Large intestine (tissue), 3 donors: ENCODE data around the gene ZER1. TPM values are rescaled to one million over a fixed set of nuclear protein-coding genes. Genes with fewer than 3 reads are reported as not detected.

ENCODE experiments used
- DNase-seq, 2 donors: peaks; one replicate each; pipeline versions ENCODE4 v3.0.0 to v3.0.0-alpha.2; 2013
- H3K27ac ChIP-seq: one replicate; pipeline ENCODE4 v1.5.1; 2013; ENCODE audit warnings: low read length
- H3K27me3 ChIP-seq: 2 replicates; pipeline ENCODE4 v1.6.1; 2013; ENCODE audit warnings: low read length; ENCODE audit not compliant: control insufficient read depth, insufficient read depth
- H3K36me3 ChIP-seq: 2 replicates; pipeline ENCODE4 v1.6.1; 2013; ENCODE audit warnings: low read length; ENCODE audit not compliant: control insufficient read depth, insufficient read depth
- H3K4me1 ChIP-seq: one replicate; pipeline ENCODE4 v1.6.1; 2013; ENCODE audit warnings: low read length; ENCODE audit not compliant: control insufficient read depth, insufficient read depth
- H3K4me3 ChIP-seq: one replicate; pipeline ENCODE4 v1.5.1; 2013; ENCODE audit warnings: low read length
- H3K9me3 ChIP-seq: one replicate; pipeline ENCODE4 v1.6.1; 2013; ENCODE audit warnings: mild to moderate bottlenecking, low read depth, low read length, moderate library complexity; ENCODE audit not compliant: control insufficient read depth
- WGBS: methylation state at CpG from one replicate; pipeline ENCODE4 v1.1.5; 2013; ENCODE audit warnings: low lambda C conversion rate; ENCODE audit not compliant: insufficient coverage; 5-methylcytosine and 5-hydroxymethylcytosine counted together
- polyA plus RNA-seq: library from polyadenylated mRNA; unstranded; fragments of 120-200 nt; gene quantifications from one replicate; pipeline ENCODE4 v1.2.1, GENCODE V29; 2013

Gene ZER1
- polyA plus RNA-seq, 1 donor: 36.7 TPM

DNA sequence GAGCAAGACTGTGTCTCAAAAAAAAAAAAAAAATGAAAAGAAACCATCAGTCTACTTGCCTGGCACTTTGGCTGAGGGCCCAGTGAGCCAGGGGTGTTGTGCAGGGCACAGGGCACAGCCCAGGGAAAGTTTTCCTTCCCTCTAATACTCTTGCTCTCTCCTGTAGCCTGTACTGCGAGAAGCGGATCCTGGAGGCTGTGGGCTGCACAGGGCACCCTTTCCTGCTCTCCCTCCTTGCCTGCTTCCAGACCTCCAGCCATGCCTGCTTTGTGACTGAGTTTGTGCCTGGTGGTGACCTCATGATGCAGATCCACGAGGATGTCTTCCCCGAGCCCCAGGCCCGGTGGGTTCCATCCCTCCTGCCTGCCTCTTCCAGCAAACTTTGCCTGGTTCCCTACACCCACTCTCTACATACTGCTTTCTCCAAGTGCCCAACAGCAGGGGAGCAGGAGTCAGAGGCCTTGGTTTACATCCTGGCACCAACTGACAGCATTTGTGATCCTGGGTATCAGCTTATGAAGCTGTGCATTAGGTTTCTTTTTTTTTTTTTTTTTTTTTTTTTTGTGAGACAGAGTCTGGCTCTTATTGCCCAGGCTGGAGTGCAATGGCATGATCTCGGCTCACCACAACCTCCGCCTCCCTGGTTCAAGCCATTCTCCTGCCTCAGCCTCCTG, 55.0 kb downstream of the ZER1 start:
- no peak overlapping the region for H3K4me3 ChIP-seq
- H3K9me3 ChIP-seq: no peaks in the 10 kb centered on the region

DNA sequence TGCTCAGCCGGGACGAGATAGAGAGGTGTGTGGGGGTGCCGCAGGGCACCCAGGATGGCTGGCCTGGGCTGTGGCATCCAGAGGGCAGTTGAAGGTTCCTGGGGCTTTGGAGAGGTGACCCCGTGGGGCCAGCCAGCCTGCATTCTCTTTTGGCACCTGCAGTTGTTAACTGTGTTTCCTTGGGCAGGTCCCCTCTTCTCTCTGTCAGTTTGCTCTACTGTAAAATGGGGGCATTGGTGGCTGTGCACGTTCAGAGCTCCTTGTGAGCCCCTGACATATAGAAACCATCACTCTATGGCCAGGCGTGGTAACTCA, 56.3 kb downstream of the ZER1 start:
- no peak for DNase-seq
- Histone ChIP-seq H3K9me3 (no peaks in the 10 kb centered on the region), H3K36me3 (peaks cover 9% of the 10 kb centered on the region), H3K27ac (no peak overlapping the region), H3K27me3 (no peaks in the 10 kb centered on the region), H3K4me1 (peaks cover 4% of the 10 kb centered on the region), H3K4me3 (no peak overlapping the region)
- no CpG with 5 or more reads among the region's 6 CpGs for WGBS

More for the DNA sequence above, 55.0 kb downstream of the ZER1 start:
- H3K27ac ChIP-seq: no peak overlapping the region
- DNase-seq: no peak
- H3K36me3 ChIP-seq: peaks cover 19% of the 10 kb centered on the region
- WGBS: no CpG with 5 or more reads among the region's 7 CpGs
- peaks cover 4% of the 10 kb centered on the region for H3K4me1 ChIP-seq
- no peaks in the 10 kb centered on the region for H3K27me3 ChIP-seq

DNA sequence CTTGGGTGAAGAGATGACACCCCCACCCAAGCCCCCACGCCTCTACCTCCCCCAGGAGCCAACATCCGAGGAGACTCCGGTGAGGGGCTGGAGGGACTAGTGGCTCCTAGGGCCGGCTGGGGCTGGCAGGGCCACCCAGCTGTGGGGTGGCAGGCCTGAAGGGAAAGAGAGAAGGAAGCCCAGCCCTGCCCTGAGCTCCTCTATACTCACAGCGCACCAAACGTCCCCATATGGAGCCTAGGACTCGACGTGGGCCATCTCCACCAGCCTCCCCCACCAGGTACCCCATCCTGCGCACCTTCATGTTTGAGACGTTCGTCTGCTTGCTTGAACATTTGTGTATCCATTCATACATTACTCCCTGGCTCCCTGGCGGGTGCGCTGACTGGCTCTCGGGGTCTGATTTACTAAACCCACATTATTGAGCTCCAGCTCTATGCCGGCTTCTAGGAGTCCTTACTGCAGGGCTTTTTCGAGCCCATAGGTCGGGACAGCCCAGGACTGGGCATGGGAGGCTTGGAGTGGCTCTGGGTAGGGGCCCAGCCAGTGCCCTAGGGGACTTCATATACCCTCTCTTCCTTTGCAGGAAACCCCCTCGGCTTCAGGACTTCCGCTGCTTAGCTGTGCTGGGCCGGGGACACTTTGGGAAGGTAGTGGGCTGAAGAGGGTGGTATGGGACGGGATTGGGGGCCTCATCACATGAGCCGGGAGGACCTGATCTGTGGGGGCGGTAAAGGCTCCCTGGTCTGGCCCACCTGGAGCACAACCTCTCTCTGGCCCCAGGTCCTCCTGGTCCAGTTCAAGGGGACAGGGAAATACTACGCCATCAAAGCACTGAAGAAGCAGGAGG, 56.9 kb downstream of the ZER1 start:
- no peak for DNase-seq
- H3K4me1 ChIP-seq: peaks cover 4% of the 10 kb centered on the region
- WGBS: no CpG with 5 or more reads among the region's 24 CpGs
- no peak overlapping the region for H3K4me3 ChIP-seq
- no peaks in the 10 kb centered on the region for H3K9me3 ChIP-seq
- H3K27me3 ChIP-seq: no peaks in the 10 kb centered on the region
- H3K27ac ChIP-seq: no peak overlapping the region
- H3K36me3 ChIP-seq: peaks cover 7% of the 10 kb centered on the region

DNA sequence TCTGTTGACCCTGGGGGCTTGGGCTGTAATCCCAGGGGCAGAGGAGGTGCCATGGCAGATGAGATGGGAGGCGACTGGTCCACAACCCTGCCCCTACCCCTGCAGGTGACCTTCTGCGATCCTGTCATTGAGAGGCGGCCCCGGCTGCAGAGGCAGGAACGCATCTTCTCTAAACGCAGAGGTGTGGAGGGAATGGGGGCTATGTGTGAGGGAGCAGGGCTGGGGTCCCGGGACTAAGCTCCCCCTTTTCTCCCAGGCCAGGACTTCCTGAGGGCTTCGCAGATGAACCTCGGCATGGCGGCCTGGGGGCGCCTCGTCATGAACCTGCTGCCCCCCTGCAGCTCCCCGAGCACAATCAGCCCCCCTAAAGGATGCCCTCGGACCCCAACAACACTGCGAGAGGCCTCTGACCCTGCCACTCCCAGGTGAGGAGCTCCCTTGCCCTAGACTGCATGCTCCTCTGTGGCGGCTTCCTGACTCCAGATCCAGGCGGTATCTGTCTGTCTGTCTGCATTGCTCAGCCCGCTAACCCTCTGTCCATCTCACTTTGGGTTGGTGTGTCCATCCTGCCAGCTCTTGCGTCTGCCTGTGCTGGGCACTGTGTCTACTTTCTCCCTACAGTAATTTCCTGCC, 57.7 kb downstream of the ZER1 start:
- WGBS: no CpG with 5 or more reads among the region's 19 CpGs
- peaks cover 4% of the 10 kb centered on the region for H3K36me3 ChIP-seq
- no peak overlapping the region for H3K27ac ChIP-seq
- no peak overlapping the region for H3K4me3 ChIP-seq
- no peak for DNase-seq
- H3K4me1 ChIP-seq: peaks cover 4% of the 10 kb centered on the region
- H3K27me3 ChIP-seq: no peaks in the 10 kb centered on the region
- H3K9me3 ChIP-seq: no peaks in the 10 kb centered on the region

DNA sequence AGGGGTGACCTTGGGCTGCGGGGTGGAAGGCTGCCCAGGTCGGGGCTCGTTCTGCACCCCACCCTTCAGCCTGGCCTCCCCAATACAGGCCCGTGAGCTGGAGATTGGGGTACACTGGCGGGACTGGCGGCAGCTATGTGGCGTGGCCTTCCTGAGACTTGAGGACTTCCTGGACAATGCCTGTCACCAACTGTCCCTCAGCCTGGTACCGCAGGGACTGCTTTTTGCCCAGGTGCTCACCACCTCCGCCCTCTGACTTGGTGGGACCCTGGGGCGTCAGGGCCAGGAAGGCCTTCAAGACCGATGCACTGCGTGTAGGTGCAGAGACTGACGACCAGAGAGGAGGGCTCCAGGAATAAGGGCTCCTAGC, 58.3 kb downstream of the ZER1 start:
- H3K27ac ChIP-seq: no peak overlapping the region
- H3K27me3 ChIP-seq: no peaks in the 10 kb centered on the region
- no CpG with 5 or more reads among the region's 13 CpGs for WGBS
- H3K9me3 ChIP-seq: no peaks in the 10 kb centered on the region
- no peak for DNase-seq
- peaks cover 4% of the 10 kb centered on the region for H3K4me1 ChIP-seq
- no peak overlapping the region for H3K4me3 ChIP-seq
- peaks cover 4% of the 10 kb centered on the region for H3K36me3 ChIP-seq

DNA sequence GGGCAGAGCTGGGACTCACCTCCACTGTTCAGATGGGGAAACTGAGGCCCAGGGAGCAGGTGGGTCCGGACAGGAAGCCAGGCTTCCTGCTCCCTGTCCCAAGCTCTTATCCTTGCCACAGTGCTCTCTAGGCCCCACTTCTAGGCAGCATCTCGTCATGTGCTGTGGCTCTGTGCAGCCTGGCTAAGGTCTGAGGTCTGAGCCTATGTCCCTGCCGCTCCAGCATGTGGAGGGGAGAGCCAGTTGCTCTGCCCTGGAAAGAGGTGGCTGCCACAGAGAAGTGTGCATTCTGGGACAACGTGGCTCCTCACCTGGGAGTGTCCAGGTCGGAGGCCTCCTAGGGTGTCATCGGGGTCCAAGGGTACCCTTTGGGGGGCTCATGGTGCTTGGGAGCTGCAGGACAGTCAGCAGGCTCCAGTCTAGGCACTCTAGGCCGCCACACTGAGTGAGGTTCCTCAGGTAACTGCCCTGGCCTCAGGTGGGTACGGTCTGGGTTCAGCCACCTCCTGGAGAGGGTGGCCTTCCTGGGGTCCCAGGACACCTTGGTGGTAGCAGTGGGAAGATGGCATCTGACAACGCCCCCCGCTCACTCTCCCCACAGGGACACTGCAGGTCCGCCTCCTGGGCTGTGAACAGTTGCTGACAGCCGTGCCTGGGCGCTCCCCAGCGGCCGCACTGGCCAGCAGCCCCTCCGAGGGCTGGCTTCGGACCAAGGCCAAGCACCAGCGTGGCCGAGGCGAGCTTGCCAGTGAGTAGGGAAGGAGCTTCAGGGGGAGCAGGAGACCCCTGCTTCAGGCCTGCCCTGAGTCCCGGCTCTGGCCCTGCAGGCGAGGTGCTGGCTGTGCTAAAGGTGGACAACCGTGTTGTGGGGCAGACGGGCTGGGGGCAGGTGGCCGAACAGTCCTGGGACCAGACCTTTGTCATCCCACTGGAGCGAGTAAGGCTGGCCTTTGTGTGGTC, 59.0 kb downstream of the ZER1 start:
- DNase-seq: no peak
- Histone ChIP-seq H3K27me3 (no peaks in the 10 kb centered on the region), H3K4me3 (no peak overlapping the region), H3K9me3 (no peaks in the 10 kb centered on the region), H3K4me1 (no peaks in the 10 kb centered on the region), H3K27ac (no peak overlapping the region), H3K36me3 (peaks cover 4% of the 10 kb centered on the region)
- WGBS: no CpG with 5 or more reads among the region's 26 CpGs

DNA sequence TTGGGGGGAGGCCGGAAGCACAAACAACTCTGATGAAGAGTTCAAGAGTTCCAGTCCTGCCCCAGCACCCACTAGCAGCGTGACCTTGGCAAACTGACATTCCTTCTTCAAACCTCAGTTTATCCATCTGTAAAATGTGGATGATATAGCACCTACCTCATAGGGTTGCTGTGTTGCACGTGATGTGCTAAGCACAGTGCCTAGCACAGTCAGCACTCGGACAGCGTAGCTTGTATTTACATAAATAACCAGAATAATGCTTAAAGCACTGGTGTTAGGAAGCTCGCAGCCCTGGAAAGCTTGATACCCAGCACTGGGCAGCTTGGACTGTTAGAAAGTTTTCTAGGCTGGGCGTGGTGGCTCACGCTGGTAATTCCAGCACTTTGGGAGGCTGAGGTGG, 64.3 kb downstream of the ZER1 start:
- Histone ChIP-seq H3K27ac (no peak overlapping the region), H3K4me1 (no peaks in the 10 kb centered on the region), H3K4me3 (no peak overlapping the region), H3K9me3 (no peaks in the 10 kb centered on the region), H3K36me3 (no peaks in the 10 kb centered on the region), H3K27me3 (no peaks in the 10 kb centered on the region)
- no CpG with 5 or more reads among the region's 8 CpGs for WGBS
- DNase-seq: no peak

DNA sequence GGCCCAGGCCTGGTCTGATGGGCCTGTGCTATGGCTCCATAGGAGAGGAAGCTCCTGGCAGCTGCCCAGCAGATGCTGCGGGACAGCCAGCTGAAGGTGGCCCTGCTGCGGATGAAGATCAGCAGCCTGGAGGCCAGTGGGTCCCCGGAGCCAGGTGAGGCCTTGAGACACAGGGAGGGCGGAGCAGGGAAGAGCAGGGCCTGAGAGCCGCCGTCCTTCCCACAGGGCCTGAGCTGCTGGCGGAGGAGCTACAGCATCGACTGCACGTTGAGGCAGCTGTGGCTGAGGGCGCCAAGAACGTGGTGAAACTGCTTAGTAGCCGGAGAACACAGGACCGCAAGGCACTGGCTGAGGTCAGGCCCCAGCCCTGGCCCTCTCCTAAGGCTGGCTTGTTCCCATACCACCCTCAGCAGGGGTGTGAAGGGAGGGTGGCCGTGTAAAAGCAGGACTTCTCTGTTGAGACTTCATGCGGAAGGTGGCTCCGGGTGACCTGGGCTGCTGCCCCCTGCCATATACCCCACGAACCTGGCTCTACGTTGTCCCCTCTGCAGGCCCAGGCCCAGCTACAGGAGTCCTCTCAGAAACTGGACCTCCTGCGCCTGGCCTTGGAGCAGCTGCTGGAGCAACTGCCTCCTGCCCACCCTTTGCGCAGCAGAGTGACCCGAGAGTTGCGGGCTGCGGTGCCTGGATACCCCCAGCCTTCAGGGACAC, 64.9 kb downstream of the ZER1 start:
- Histone ChIP-seq H3K9me3 (no peaks in the 10 kb centered on the region), H3K27me3 (no peaks in the 10 kb centered on the region), H3K4me3 (no peak overlapping the region), H3K4me1 (no peaks in the 10 kb centered on the region), H3K27ac (no peak overlapping the region), H3K36me3 (no peaks in the 10 kb centered on the region)
- no CpG with 5 or more reads among the region's 23 CpGs for WGBS
- no peak for DNase-seq

DNA sequence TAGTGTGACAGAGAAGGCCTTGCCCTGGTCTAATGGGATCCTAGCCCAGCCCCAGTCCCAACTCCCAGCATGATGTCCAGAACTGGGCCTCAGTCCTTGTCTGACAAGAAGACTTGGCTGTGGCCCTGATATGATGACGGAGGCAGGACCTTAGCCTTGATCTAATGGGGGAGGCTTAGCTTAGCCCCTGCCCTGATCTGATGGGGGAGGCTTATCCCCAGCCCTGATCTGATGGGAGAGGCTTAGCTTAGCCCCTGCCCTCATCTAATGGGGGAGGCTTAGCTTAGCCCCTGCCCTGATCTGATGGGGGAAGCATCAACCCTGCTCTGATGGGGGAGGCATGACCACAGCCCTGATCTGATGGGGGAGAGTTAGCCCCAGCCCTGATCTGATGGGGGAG, 65.7 kb downstream of the ZER1 start:
- Histone ChIP-seq H3K9me3 (no peaks in the 10 kb centered on the region), H3K4me1 (no peaks in the 10 kb centered on the region), H3K27me3 (no peaks in the 10 kb centered on the region), H3K27ac (no peak overlapping the region), H3K4me3 (no peak overlapping the region), H3K36me3 (no peaks in the 10 kb centered on the region)
- no peak for DNase-seq
- no CpG with 5 or more reads among the region's 1 CpG for WGBS
